H9 (cell line): Measurements from ENCODE around the gene OR10AD1. TPM values are rescaled to one million over a fixed set of nuclear protein-coding genes. Genes with fewer than 3 reads are reported as not detected.
"Not testable (repeated sequence)": the region's sequence is repeated elsewhere in the genome, so short reads cannot be mapped to it uniquely, and the experiment has no call there.

Experiments used
- DNase-seq: peaks from one replicate; pipeline ENCODE4 v3.0.0-alpha.2; 2017
- H2AFZ ChIP-seq: one replicate; pipeline ENCODE4 v1.6.1; 2013; ENCODE audit warnings: mild to moderate bottlenecking, low read length, control low read depth, moderate library complexity
- H2AK5ac ChIP-seq: 2 replicates; pipeline ENCODE4 v1.6.1; 2013; ENCODE audit warnings: low read length, control low read depth, mixed read lengths; ENCODE audit not compliant: insufficient read length
- H2BK120ac ChIP-seq: one replicate; pipeline ENCODE4 v1.6.1; 2013; ENCODE audit warnings: low read depth, mild to moderate bottlenecking, low read length, control low read depth, inconsistent platforms; ENCODE audit not compliant: poor library complexity, severe bottlenecking
- H2BK12ac ChIP-seq: 2 replicates; pipeline ENCODE4 v1.6.1; 2013; ENCODE audit warnings: low read length, control low read depth, mixed read lengths, low read depth; ENCODE audit not compliant: insufficient read length
- H2BK15ac ChIP-seq: 2 replicates; pipeline ENCODE4 v1.6.1; 2013; ENCODE audit warnings: low read depth, low read length, control low read depth
- H2BK20ac ChIP-seq: one replicate; pipeline ENCODE4 v1.6.1; 2013; ENCODE audit warnings: low read depth, mild to moderate bottlenecking, low read length, control low read depth, inconsistent platforms; ENCODE audit not compliant: poor library complexity, severe bottlenecking
- H2BK5ac ChIP-seq: 2 replicates; pipeline ENCODE4 v1.6.1; 2013; ENCODE audit warnings: low read length, control low read depth, mixed read lengths; ENCODE audit not compliant: insufficient read length
- H3K14ac ChIP-seq: 2 replicates; pipeline ENCODE4 v1.6.1; 2013; ENCODE audit warnings: low read length, control low read depth; ENCODE audit not compliant: insufficient read depth
- H3K18ac ChIP-seq: 2 replicates; pipeline ENCODE4 v1.6.1; 2013; ENCODE audit warnings: low read depth, mild to moderate bottlenecking, mixed read lengths, low read length, control low read depth; ENCODE audit not compliant: insufficient read length
- H3K23ac ChIP-seq: 2 replicates; pipeline ENCODE4 v1.6.1; 2013; ENCODE audit warnings: low read length, control low read depth, mixed read lengths, low read depth; ENCODE audit not compliant: insufficient read length
- H3K23me2 ChIP-seq: 2 replicates; pipeline ENCODE4 v1.6.1; 2013; ENCODE audit warnings: low read depth, mild to moderate bottlenecking, mixed read lengths, low read length, control low read depth; ENCODE audit not compliant: insufficient read length, poor library complexity, severe bottlenecking
- H3K27ac ChIP-seq: 2 replicates; pipeline ENCODE4 v1.5.1; 2013; ENCODE audit warnings: low read length, control low read depth, mixed read lengths, low read depth; ENCODE audit not compliant: insufficient read length
- H3K27me3 ChIP-seq: 2 replicates; pipeline ENCODE4 v1.6.1; 2013; ENCODE audit warnings: low read length, control low read depth, inconsistent platforms; ENCODE audit not compliant: insufficient read depth
- H3K4ac ChIP-seq: 2 replicates; pipeline ENCODE4 v1.6.1; 2013; ENCODE audit warnings: low read depth, mild to moderate bottlenecking, control low read depth, inconsistent platforms, low read length, moderate library complexity
- H3K4me1 ChIP-seq: 2 replicates; pipeline ENCODE4 v1.6.1; 2013; ENCODE audit warnings: low read length, control low read depth, inconsistent platforms; ENCODE audit not compliant: insufficient read depth
- H3K4me2 ChIP-seq: 2 replicates; pipeline ENCODE4 v1.6.1; 2013; ENCODE audit warnings: low read length, control low read depth, mixed read lengths; ENCODE audit not compliant: insufficient read length, insufficient read depth
- H3K56ac ChIP-seq: 2 replicates; pipeline ENCODE4 v1.6.1; 2013; ENCODE audit warnings: low read depth, mild to moderate bottlenecking, mixed read lengths, low read length, control low read depth; ENCODE audit not compliant: insufficient read length
- H3K79me1 ChIP-seq: 2 replicates; pipeline ENCODE4 v1.6.1; 2013; ENCODE audit warnings: low read depth, mild to moderate bottlenecking, moderate library complexity, low read length, control low read depth, inconsistent platforms; ENCODE audit not compliant: insufficient read depth, poor library complexity, severe bottlenecking
- H3K79me2 ChIP-seq: 2 replicates; pipeline ENCODE4 v1.6.1; 2013; ENCODE audit warnings: low read length, control low read depth, inconsistent platforms; ENCODE audit not compliant: insufficient read depth
- H3K9ac ChIP-seq: 2 replicates; pipeline ENCODE4 v1.6.1; 2013; ENCODE audit warnings: low read length, control low read depth, mixed read lengths; ENCODE audit not compliant: insufficient read length; ENCODE audit errors: extremely low read depth
- H3K9me3 ChIP-seq: one replicate; pipeline ENCODE4 v1.6.1; 2013; ENCODE audit warnings: low read depth, low read length, inconsistent platforms; ENCODE audit not compliant: control insufficient read depth
- H3T11ph ChIP-seq: one replicate; pipeline ENCODE4 v1.6.1; 2013; ENCODE audit warnings: mild to moderate bottlenecking, low read length, control low read depth, inconsistent platforms
- H4K20me1 ChIP-seq: one replicate; pipeline ENCODE4 v1.6.1; 2013; ENCODE audit not compliant: control insufficient read depth, insufficient read length, insufficient read depth
- H4K5ac ChIP-seq: 2 replicates; pipeline ENCODE4 v1.6.1; 2013; ENCODE audit warnings: low read depth, mild to moderate bottlenecking, mixed read lengths, low read length, control low read depth; ENCODE audit not compliant: insufficient read length
- H4K8ac ChIP-seq: replicated peaks from 2 replicates; pipeline ENCODE4 v1.6.1; 2013; ENCODE audit warnings: low read length, control low read depth, mixed read lengths, low read depth; ENCODE audit not compliant: insufficient read length
- H4K91ac ChIP-seq: 2 replicates; pipeline ENCODE4 v1.6.1; 2013; ENCODE audit warnings: low read depth, mild to moderate bottlenecking, moderate library complexity, mixed read lengths, low read length, control low read depth; ENCODE audit not compliant: insufficient read length
- H3K27ac Mint-ChIP-seq, 3 experiments: 2 replicates in 2 of 3; 3 replicates in 1 of 3; pipeline ENCODE4 v1.8.0; 2020 to 2021; ENCODE audit warnings: mixed read lengths in 3 of 3, mild to moderate bottlenecking in 1 of 3, moderate library complexity in 1 of 3
- H3K27me3 Mint-ChIP-seq: 2 replicates; pipeline ENCODE4 v1.8.0; 2021; ENCODE audit warnings: low read depth, mild to moderate bottlenecking, moderate library complexity, mixed read lengths
- H3K36me3 Mint-ChIP-seq, 3 experiments: 2 replicates in 2 of 3; 3 replicates in 1 of 3; pipeline ENCODE4 v1.8.0; 2020 to 2021; ENCODE audit warnings: low read depth in 3 of 3, mixed read lengths in 3 of 3; ENCODE audit not compliant: insufficient read depth in 1 of 3
- H3K4me1 Mint-ChIP-seq, 2 experiments: 2 replicates each; pipeline ENCODE4 v1.8.0; 2020; ENCODE audit warnings: mixed read lengths in 2 of 2
- H3K4me3 Mint-ChIP-seq, 2 experiments: 2 replicates in 1 of 2; 3 replicates in 1 of 2; pipeline ENCODE4 v1.8.0; 2020 to 2021; ENCODE audit warnings: mild to moderate bottlenecking in 2 of 2, mixed read lengths in 2 of 2, moderate library complexity in 1 of 2
- H3K9me3 Mint-ChIP-seq, 2 experiments: 2 replicates in 1 of 2; 3 replicates in 1 of 2; pipeline ENCODE4 v1.8.0; 2020; ENCODE audit warnings: mild to moderate bottlenecking in 2 of 2, mixed read lengths in 2 of 2, moderate library complexity in 1 of 2
- CTCF ChIP-seq: fragments of 200-600 bp; sonication (generic); conservative IDR thresholded peaks from 3 replicates; pipeline ENCODE4 v1.8.0; 2021; ENCODE audit warnings: antibody characterized with exemption, mild to moderate bottlenecking
- WGBS: extraction: QIAGEN DNeasy Blood & Tissue Kit; methylation state at CpG from one replicate; pipeline ENCODE4 v1.1.7; 2013; ENCODE audit warnings: missing lambda C conversion rate, low lambda C conversion rate, mixed read lengths; ENCODE audit not compliant: insufficient read length; ENCODE audit errors: extremely low coverage; 5-methylcytosine and 5-hydroxymethylcytosine counted together
- total RNA-seq: library from RNA; stranded (reverse); gene quantifications from 2 replicates; pipeline ENCODE4 v1.2.1, GENCODE V29; 2021

The OR10AD1 gene
- total RNA-seq, 1 experiment from 2014 or later = not detected

- Histone ChIP-seq H4K8ac (no peak overlapping the region), H2BK12ac (no peak overlapping the region), H3K79me2 (no peaks in the 10 kb centered on the region), H3K4me1 (no peaks in the 10 kb centered on the region), H4K91ac (no peak overlapping the region), H2BK120ac (no peak overlapping the region), H3K23ac (no peak overlapping the region), H4K20me1 (no peaks in the 10 kb centered on the region), H2BK15ac (no peak overlapping the region), H3K79me1 (no peaks in the 10 kb centered on the region), H3K4ac (no peak overlapping the region), H3K14ac (no peak overlapping the region), H3K27me3 (no peaks in the 10 kb centered on the region), H3K9me3 (no peaks in the 10 kb centered on the region), H2BK5ac (no peak overlapping the region), H4K5ac (no peak overlapping the region), H3K18ac (no peak overlapping the region), H2AFZ (no peak overlapping the region), H3K27ac (no peak overlapping the region), H3T11ph (no peak overlapping the region), H2BK20ac (no peak overlapping the region), H3K23me2 (no peaks in the 10 kb centered on the region), H3K9ac (no peak overlapping the region), H3K4me2 (no peak overlapping the region), H3K56ac (no peak overlapping the region), H2AK5ac (no peak overlapping the region)
- Mint-ChIP-seq H3K9me3 (peaks cover 0 to 25% of the 10 kb centered on the region in 2 experiments; a peak in 2 of 5 replicates), H3K36me3 (no peaks in the 10 kb centered on the region), H3K27me3 (peaks cover 17% of the 10 kb centered on the region), H3K4me3 (no peak overlapping the region), H3K27ac (no peak overlapping the region), H3K4me1 (no peaks in the 10 kb centered on the region)
- DNase-seq = no peak
- no peak for TF ChIP-seq CTCF
These were observed 13.7 kb upstream of the OR10AD1 start for GRCh38 chr12:48216785-48217184.

GRCh38 chr12:48209495-48209894 is 6.4 kb upstream of the OR10AD1 start:
- not testable (repeated sequence) for H4K5ac ChIP-seq, H4K91ac ChIP-seq, H3T11ph ChIP-seq, H2BK12ac ChIP-seq, H3K4me1 ChIP-seq, H3K79me1 ChIP-seq, H2BK5ac ChIP-seq, H2BK15ac ChIP-seq, H3K4me2 ChIP-seq, H2AFZ ChIP-seq, H3K79me2 ChIP-seq, H3K4ac ChIP-seq, H4K8ac ChIP-seq, H3K14ac ChIP-seq, H2BK20ac ChIP-seq, H3K18ac ChIP-seq, H2BK120ac ChIP-seq, H3K27ac Mint-ChIP-seq, DNase-seq, H2AK5ac ChIP-seq, H3K4me1 Mint-ChIP-seq, H3K23me2 ChIP-seq, H3K27ac ChIP-seq, H3K23ac ChIP-seq, H3K27me3 ChIP-seq, H3K9ac ChIP-seq, H3K9me3 ChIP-seq, H3K4me3 Mint-ChIP-seq, H3K56ac ChIP-seq, H4K20me1 ChIP-seq
- no CpG with 5 or more reads among the region's 2 CpGs for WGBS
- Mint-ChIP-seq H3K36me3 (peaks cover 11 to 17% (median 17%) of the 10 kb centered on the region in 3 experiments; a peak in 6 of 7 replicates), H3K27me3 (peaks cover 59% of the 10 kb centered on the region), H3K9me3 (peaks cover 35 to 62% of the 10 kb centered on the region in 2 experiments)
